Endothelial cell of umbilical vein (primary cell): ENCODE measurements around the gene KIF15. TPM values are rescaled to one million over a fixed set of nuclear protein-coding genes. Genes with fewer than 3 reads are reported as not detected.

Experiments used
- BruUV-seq: library from RNA; stranded (reverse); fragments of 400-500 nt; replicated peaks from 2 replicates; lab custom pipeline; 2021; lab: Mats Ljungman, UMichigan
- CTCF ChIA-PET: fragments of 300-600, 350-600 bp; sonication (Branson Sonifier 250); formaldehyde crosslinking; loops from one replicate; lab custom pipeline; 2021; ENCODE audit warnings: antibody characterized with exemption, inconsistent platforms; lab: Charles Lee
- POLR2A ChIA-PET: fragments of 300-600, 350-600 bp; sonication (Branson Sonifier 250); formaldehyde crosslinking; loops from one replicate; lab custom pipeline; 2021; ENCODE audit warnings: antibody characterized with exemption, inconsistent platforms; lab: Charles Lee
- DNase-seq: peaks from one replicate; pipeline ENCODE4 v3.0.0-alpha.2; 2011; ENCODE audit warnings: low read depth, low spot score
- FAIRE-seq: peaks from 2 replicates; lab custom pipeline; 2011; peaks lifted over from hg19 to GRCh38; lab: Jason Lieb, UNC
- H2AFZ ChIP-seq: 2 replicates; pipeline ENCODE4 v1.6.0; 2012; ENCODE audit warnings: low read depth, low read length, control low read depth, inconsistent platforms
- H3K27ac ChIP-seq: 2 replicates; pipeline ENCODE4 v1.5.1; 2011; ENCODE audit warnings: low read depth, mild to moderate bottlenecking, control low read depth, low read length, moderate library complexity; ENCODE audit not compliant: insufficient read depth
- H3K27me3 ChIP-seq, 2 experiments: 2 replicates each; pipeline versions ENCODE4 v1.6.0 to v1.6.1; 2011; ENCODE audit warnings: low read length in 2 of 2, mixed read lengths in 1 of 2; ENCODE audit not compliant: control insufficient read depth in 2 of 2, insufficient read depth in 2 of 2
- H3K36me3 ChIP-seq, 2 experiments: 2 replicates in 1 of 2; 3 replicates in 1 of 2; pipeline ENCODE4 v1.5.1; 2011; ENCODE audit warnings: low read length in 2 of 2, mild to moderate bottlenecking in 1 of 2, moderate library complexity in 1 of 2; ENCODE audit not compliant: control insufficient read depth in 2 of 2, insufficient read depth in 2 of 2; ENCODE audit errors: extremely low read depth in 1 of 2
- H3K4me1 ChIP-seq: 3 replicates; pipeline ENCODE4 v1.5.1; 2011; ENCODE audit warnings: mild to moderate bottlenecking, low read length; ENCODE audit not compliant: control insufficient read depth, insufficient read depth; ENCODE audit errors: extremely low read depth
- H3K4me2 ChIP-seq: 2 replicates; pipeline ENCODE4 v1.6.1; 2011; ENCODE audit warnings: low read length, control low read depth, mixed read lengths; ENCODE audit not compliant: insufficient read depth
- H3K4me3 ChIP-seq, 3 experiments: fragments of 200-600 bp in 1 of 3; sonication (generic), shearing (Covaris generic) in 1 of 3; replicated peaks in 1 of 3; 2 replicates each; pipeline ENCODE4 v1.5.1; 2011 to 2016; ENCODE audit warnings: control low read depth in 3 of 3, low read length in 3 of 3, mild to moderate bottlenecking in 2 of 3, inconsistent platforms in 1 of 3, low read depth in 1 of 3, moderate library complexity in 1 of 3; ENCODE audit not compliant: insufficient read depth in 1 of 3
- H3K79me2 ChIP-seq: 2 replicates; pipeline ENCODE4 v1.6.0; 2012; ENCODE audit warnings: low read length, inconsistent platforms; ENCODE audit not compliant: control insufficient read depth, insufficient read depth
- H3K9ac ChIP-seq: replicated peaks from 2 replicates; pipeline ENCODE3; 2011; ENCODE audit warnings: low read length, control low read depth; ENCODE audit not compliant: insufficient read depth; ENCODE audit errors: extremely low read depth
- H3K9me1 ChIP-seq: replicated peaks from 3 replicates; pipeline ENCODE4 v1.6.0; 2011; ENCODE audit warnings: mild to moderate bottlenecking, low read length; ENCODE audit not compliant: control insufficient read depth, insufficient read depth; ENCODE audit errors: extremely low read depth
- H3K9me3 ChIP-seq: replicated peaks from 2 replicates; pipeline ENCODE4 v1.5.1; 2012; ENCODE audit warnings: low read length, inconsistent platforms; ENCODE audit not compliant: control insufficient read depth, insufficient read depth
- H4K20me1 ChIP-seq: replicated peaks from 2 replicates; pipeline ENCODE3; 2011; ENCODE audit warnings: mild to moderate bottlenecking, low read length; ENCODE audit not compliant: control insufficient read depth, insufficient read depth; ENCODE audit errors: extremely low read depth
- EZH2 ChIP-seq: IDR thresholded peaks from 2 replicates; pipeline ENCODE4 v1.6.1; 2012; ENCODE audit warnings: borderline replicate concordance, low read depth, mild to moderate bottlenecking, moderate library complexity, low read length, inconsistent platforms; ENCODE audit not compliant: severe bottlenecking
- FOS ChIP-seq: IDR thresholded peaks from 2 replicates; pipeline ENCODE4 v1.6.1; 2011; ENCODE audit warnings: mild to moderate bottlenecking, low read length, moderate library complexity, borderline replicate concordance; ENCODE audit not compliant: insufficient read depth
- GATA2 ChIP-seq: IDR thresholded peaks from 2 replicates; pipeline ENCODE4 v1.7.0; 2011; ENCODE audit warnings: low read depth, mild to moderate bottlenecking, moderate library complexity, mixed read lengths, low read length; ENCODE audit not compliant: insufficient read length, insufficient read depth
- JUN ChIP-seq: IDR thresholded peaks from 2 replicates; pipeline ENCODE4 v1.6.1; 2011; ENCODE audit warnings: borderline replicate concordance, low read depth; ENCODE audit not compliant: insufficient read length, insufficient read depth
- MAX ChIP-seq: IDR thresholded peaks from 2 replicates; pipeline ENCODE4 v1.6.1; 2011; ENCODE audit not compliant: insufficient read depth, insufficient read length
- MYC ChIP-seq: IDR thresholded peaks from one replicate; pipeline ENCODE4 v1.6.1; 2011; ENCODE audit warnings: mild to moderate bottlenecking, low read depth, low read length
- POLR2A ChIP-seq: IDR thresholded peaks from 2 replicates; pipeline ENCODE4 v1.6.1; 2012; ENCODE audit warnings: low read depth, mild to moderate bottlenecking, control low read depth, low read length
- POLR2AphosphoS5 ChIP-seq: IDR thresholded peaks from 2 replicates; pipeline ENCODE4 v1.6.1; 2012; ENCODE audit warnings: low read depth, mild to moderate bottlenecking, control low read depth, low read length, moderate library complexity; ENCODE audit not compliant: insufficient read depth
- dilution Hi-C: fragments of 300-500 bp; cut with MboI; formaldehyde crosslinking; loops from one replicate; pipeline ENCODE4 v1.15.0; 2019; ENCODE audit warnings: low sequenced_read_pairs; ENCODE audit not compliant: extremely low pct_ligation_motif_present
- intact Hi-C: fragments of 100-400 bp; cut with micrococcal nuclease; formaldehyde crosslinking; loops from one replicate; pipeline ENCODE4 v1.10.0; 2022
- polyA plus RNA-seq, 4 experiments: library from polyadenylated mRNA; depleted of rRNA in 3 of 4; stranded (reverse) in 3 of 4; unstranded in 1 of 4; fragments of >200 nt; gene quantifications; 2 replicates each; pipeline versions ENCODE4 v1.2.1 to v1.2.3, GENCODE V29; 2011 to 2012; ENCODE audit warnings: missing spikeins in 1 of 4
- total RNA-seq: library from RNA; stranded (reverse); gene quantifications from 2 replicates; pipeline ENCODE4 v1.2.3, GENCODE V29; 2021
- TF ChIP-seq, protein P1 (sequence below), 2 donors: IDR thresholded peaks; 1 replicate in 1 of 2; 2 replicates in 1 of 2; pipeline ENCODE4 v1.5.1; 2011; ENCODE audit warnings: low read length in 2 of 2, mild to moderate bottlenecking in 2 of 2, moderate library complexity in 2 of 2, control low read depth in 1 of 2, inconsistent platforms in 1 of 2, low read depth in 1 of 2; ENCODE audit not compliant: insufficient read depth in 1 of 2; ENCODE audit errors: extremely low read depth in 1 of 2

Gene KIF15
- total and polyA plus RNA-seq, 2 donors (not counting 3 experiments of a cell fraction or from before 2014, with no cell fraction given), result 2.2 to 21.6 TPM

DNA sequence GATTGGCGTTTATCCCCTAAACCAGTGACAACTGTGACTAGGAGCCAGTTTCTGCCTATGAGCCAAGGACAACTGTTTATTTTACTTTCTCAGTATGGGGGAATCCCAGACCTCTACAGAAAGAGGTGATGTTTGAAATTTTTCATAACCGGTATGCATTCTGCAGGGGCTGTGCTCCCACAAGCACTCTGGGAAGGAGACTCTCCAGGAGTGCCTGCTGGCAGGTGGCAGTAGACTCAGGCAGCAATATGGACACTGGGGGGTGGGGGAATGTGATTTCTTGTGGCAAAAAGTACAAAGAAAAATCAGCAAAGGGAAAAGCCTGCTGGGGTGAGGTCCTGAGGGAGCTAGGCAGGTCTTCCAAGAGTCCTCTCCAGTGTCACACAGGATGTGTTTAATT lies 118.7 kb downstream of the KIF15 start:
- Histone ChIP-seq H3K4me1 (peaks cover 23% of the 10 kb centered on the region), H3K9ac (no peak overlapping the region), H3K36me3 (no peaks in the 10 kb centered on the region), H3K79me2 (no peaks in the 10 kb centered on the region), H3K27me3 (no peaks in the 10 kb centered on the region), H3K9me1 (no peaks in the 10 kb centered on the region), H3K27ac (no peak overlapping the region), H4K20me1 (no peaks in the 10 kb centered on the region), H2AFZ (no peak overlapping the region), H3K4me2 (no peak overlapping the region), H3K4me3 (no peak overlapping the region), H3K9me3 (no peaks in the 10 kb centered on the region)
- DNase-seq (no peak), FAIRE-seq (no peak)
- intact Hi-C loops, result loop anchor here (10.0 kb wide), 1 partner anchor 235 kb away; the partner anchor contains the start of gene ZNF35
- dilution Hi-C loops, result no loop called here
- POLR2A ChIA-PET, result no interaction called here
- TF ChIP-seq GATA2, result no peak
- TF ChIP-seq JUN, result no peak
- no peak for TF ChIP-seq EZH2
- TF ChIP-seq FOS, result no peak
- TF ChIP-seq POLR2A, result no peak
- TF ChIP-seq, protein P1, sequence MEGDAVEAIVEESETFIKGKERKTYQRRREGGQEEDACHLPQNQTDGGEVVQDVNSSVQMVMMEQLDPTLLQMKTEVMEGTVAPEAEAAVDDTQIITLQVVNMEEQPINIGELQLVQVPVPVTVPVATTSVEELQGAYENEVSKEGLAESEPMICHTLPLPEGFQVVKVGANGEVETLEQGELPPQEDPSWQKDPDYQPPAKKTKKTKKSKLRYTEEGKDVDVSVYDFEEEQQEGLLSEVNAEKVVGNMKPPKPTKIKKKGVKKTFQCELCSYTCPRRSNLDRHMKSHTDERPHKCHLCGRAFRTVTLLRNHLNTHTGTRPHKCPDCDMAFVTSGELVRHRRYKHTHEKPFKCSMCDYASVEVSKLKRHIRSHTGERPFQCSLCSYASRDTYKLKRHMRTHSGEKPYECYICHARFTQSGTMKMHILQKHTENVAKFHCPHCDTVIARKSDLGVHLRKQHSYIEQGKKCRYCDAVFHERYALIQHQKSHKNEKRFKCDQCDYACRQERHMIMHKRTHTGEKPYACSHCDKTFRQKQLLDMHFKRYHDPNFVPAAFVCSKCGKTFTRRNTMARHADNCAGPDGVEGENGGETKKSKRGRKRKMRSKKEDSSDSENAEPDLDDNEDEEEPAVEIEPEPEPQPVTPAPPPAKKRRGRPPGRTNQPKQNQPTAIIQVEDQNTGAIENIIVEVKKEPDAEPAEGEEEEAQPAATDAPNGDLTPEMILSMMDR (IDR thresholded peaks at IDR 0.05; ENCODE audit: extremely low read depth in 1 of 2, insufficient read depth in 1 of 2, low read depth in 1 of 2, low read length in 2 of 2), result no peak
- TF ChIP-seq MYC, result no peak
- TF ChIP-seq MAX, result no peak
- no peak for TF ChIP-seq POLR2AphosphoS5
- CTCF ChIA-PET, result no interaction called here
- no TSS peak for BruUV-seq
